ENCODE data around the gene ST13.

ST13 gene

DNA sequence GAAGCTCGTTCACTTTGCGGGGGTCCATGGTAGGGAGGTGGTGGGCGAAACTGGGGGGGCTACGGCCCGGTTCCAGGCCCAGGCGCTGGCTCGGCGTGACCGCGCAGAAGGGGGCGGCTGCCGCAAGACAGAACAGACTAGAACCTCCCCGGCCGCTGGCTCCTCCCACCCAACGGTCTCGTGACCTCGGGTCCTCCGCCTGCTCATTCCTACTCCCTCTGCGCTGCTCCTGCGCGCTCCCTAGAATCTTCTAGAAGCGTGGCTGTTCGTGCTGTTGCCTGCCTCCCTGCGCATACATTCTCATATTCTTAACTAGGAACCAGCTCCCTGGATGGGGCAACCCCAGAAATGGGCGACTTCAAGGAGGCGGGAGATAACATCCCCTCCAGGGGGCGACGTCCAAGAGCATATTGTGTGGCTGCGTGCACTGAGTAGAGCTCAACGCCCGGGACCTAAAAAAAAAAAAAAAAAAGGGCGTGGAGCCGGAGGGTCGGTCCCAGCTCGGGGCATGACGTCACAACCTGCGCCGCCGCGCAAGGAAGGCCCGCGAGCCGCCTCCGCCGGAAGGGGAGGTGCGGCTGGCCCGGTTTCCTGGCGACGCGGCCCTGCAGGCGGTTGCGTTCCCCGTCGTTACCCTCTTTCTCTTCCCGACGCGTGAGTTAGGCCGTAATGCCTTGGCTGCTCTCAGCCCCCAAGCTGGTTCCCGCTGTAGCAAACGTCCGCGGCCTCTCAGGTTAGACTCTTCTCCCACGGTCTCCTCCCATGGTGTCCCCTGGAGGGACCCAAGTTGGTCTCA lies at the start of gene ST13, which contains the start of gene XPNPEP3:
Gene ST13, minus strand, starts transcription at position 127 of the 796 bp plus-strand sequence. Its CDS starts 99 bp downstream, at position 28.
Gene XPNPEP3, plus strand, starts transcription at position 636 of the 796 bp plus-strand sequence. Its CDS starts 34 bp downstream, at position 670.
- peak within 1 kb of the TSS; percentile 100 for H3K27ac Mint-ChIP-seq
- H3K4me1 Mint-ChIP-seq = peaks cover 37% of the 10 kb centered on the region

GRCh38 chr22:40904101-40904500 lies 47.7 kb upstream of the ST13 start:
- no peak for TF ChIP-seq CTCF (IDR thresholded peaks at IDR 0.05; ENCODE audit: unreplicated experiment in 3 of 3)
- no peaks in the 10 kb centered on the region for H3K27me3 Mint-ChIP-seq (ENCODE audit: low read depth)
- H3K4me1 Mint-ChIP-seq = no peaks in the 10 kb centered on the region
- H3K27ac Mint-ChIP-seq = no peak overlapping the region
- H3K4me3 Mint-ChIP-seq = no peak overlapping the region
- H3K9me3 Mint-ChIP-seq = no peaks in the 10 kb centered on the region
- H3K36me3 Mint-ChIP-seq (ENCODE audit: low read depth) = peaks cover 30% of the 10 kb centered on the region

More for the DNA sequence above, at the start of gene ST13, which contains the start of gene XPNPEP3:
- Mint-ChIP-seq H3K27me3 (ENCODE audit: low read depth) (no peaks in the 10 kb centered on the region), H3K36me3 (ENCODE audit: low read depth) (peaks cover 12% of the 10 kb centered on the region), H3K9me3 (no peaks in the 10 kb centered on the region), H3K4me3 (peak within 1 kb of the TSS; percentile 93 to 97 (median 97))
- TF ChIP-seq CTCF (IDR thresholded peaks at IDR 0.05; ENCODE audit: unreplicated experiment in 3 of 3) = peak in 1 of 3 experiments; percentile 11

GRCh38 chr22:40898850-40899357 lies 42.5 kb upstream of the ST13 start:
- Mint-ChIP-seq H3K27me3 (ENCODE audit: low read depth) (no peaks in the 10 kb centered on the region), H3K4me1 (no peaks in the 10 kb centered on the region), H3K4me3 (no peak overlapping the region), H3K27ac (peak overlapping the region in 2 of 3 experiments; percentile 8 to 45), H3K36me3 (ENCODE audit: low read depth) (peaks cover 20% of the 10 kb centered on the region), H3K9me3 (no peaks in the 10 kb centered on the region)
- peak; percentile 53 to 59 (median 53) for TF ChIP-seq CTCF (IDR thresholded peaks at IDR 0.05; ENCODE audit: unreplicated experiment in 3 of 3)

GRCh38 chr22:40894417-40894816 lies 38.0 kb upstream of the ST13 start:
- peaks cover 25% of the 10 kb centered on the region for H3K36me3 Mint-ChIP-seq (ENCODE audit: low read depth)
- TF ChIP-seq CTCF (IDR thresholded peaks at IDR 0.05; ENCODE audit: unreplicated experiment in 3 of 3) = no peak

DNA sequence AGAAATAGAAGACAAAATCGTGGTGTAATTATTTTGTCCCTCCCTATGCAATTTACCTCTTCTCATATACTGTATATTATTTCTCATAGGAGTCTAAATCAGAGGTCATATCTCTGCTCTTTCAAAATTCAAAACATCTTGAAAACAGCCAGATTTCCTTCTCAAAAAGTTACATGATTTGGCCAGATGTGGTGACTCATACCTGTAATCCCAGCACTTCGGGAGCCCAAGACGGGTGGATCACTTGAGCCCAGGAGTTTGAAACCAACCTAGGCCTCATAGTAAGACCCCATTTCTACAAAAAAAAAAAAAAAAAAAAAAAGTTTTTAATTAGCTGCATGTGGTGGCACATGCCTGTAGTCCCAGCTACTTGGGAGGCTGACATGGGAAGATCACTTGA lies 34.4 kb upstream of the ST13 start:
- H3K4me1 Mint-ChIP-seq = no peaks in the 10 kb centered on the region
- H3K27me3 Mint-ChIP-seq (ENCODE audit: low read depth) = no peaks in the 10 kb centered on the region
- H3K9me3 Mint-ChIP-seq = no peaks in the 10 kb centered on the region
- TF ChIP-seq CTCF (IDR thresholded peaks at IDR 0.05; ENCODE audit: unreplicated experiment in 3 of 3) = no peak
- peaks cover 48% of the 10 kb centered on the region for H3K36me3 Mint-ChIP-seq (ENCODE audit: low read depth)
- H3K27ac Mint-ChIP-seq = no peak overlapping the region
- H3K4me3 Mint-ChIP-seq = no peak overlapping the region

More at GRCh38 chr22:40894417-40894816, 38.0 kb upstream of the ST13 start:
- Mint-ChIP-seq H3K27ac (no peak overlapping the region), H3K4me3 (no peak overlapping the region), H3K27me3 (ENCODE audit: low read depth) (no peaks in the 10 kb centered on the region), H3K4me1 (no peaks in the 10 kb centered on the region), H3K9me3 (no peaks in the 10 kb centered on the region)
